Uterus (tissue), 2 donors: ENCODE results near the gene RASSF1.

Experiments
- CTCF ChIP-seq, 4 experiments: fragments of 200-600 bp in 2 of 4; fragments of 450-650 bp in 2 of 4; sonication (generic) in 2 of 4; IDR thresholded peaks; one replicate each; pipeline ENCODE4 v1.5.1; 2016 to 2019; ENCODE audit warnings: antibody characterized with exemption in 4 of 4, mild to moderate bottlenecking in 2 of 4, moderate library complexity in 1 of 4
- POLR2A ChIP-seq, 2 donors: fragments of 450-650 bp; IDR thresholded peaks; one replicate each; pipeline ENCODE4 v1.6.1; 2016; ENCODE audit warnings: antibody characterized with exemption in 2 of 2, mild to moderate bottlenecking in 1 of 2, moderate library complexity in 1 of 2

GRCh38 chr3:50333744-50334328 lies 6.8 kb downstream of the RASSF1 start:
- TF ChIP-seq CTCF (IDR thresholded peaks at IDR 0.05), result no peak
- TF ChIP-seq POLR2A (IDR thresholded peaks at IDR 0.05), result peak in 1 of 2 donors; percentile 25
